Measurements from ENCODE around the gene POU2F2. TPM values are rescaled to one million over a fixed set of nuclear protein-coding genes. Genes with fewer than 3 reads are reported as not detected.

POU2F2 gene
- total and polyA plus RNA-seq, 7 donors: 0.14 to 0.86 (median 0.43) TPM

GRCh38 chr19:42125536-42125935 lies 6.7 kb downstream of the POU2F2 start:
- TF ChIP-seq CTCF (IDR thresholded peaks at IDR 0.05): no peak
- intact Hi-C loops (cut with DNase I): no loop called here
- ATAC-seq: no peak
- 49 to 61% (median 52%) methylated on average over 6 of the region's 6 CpGs for WGBS, 3 donors
- no peaks in the 10 kb centered on the region for H3K9me3 ChIP-seq
- DNase-seq: peak in 1 of 2 donors; percentile 15
- no peaks in the 10 kb centered on the region for H3K36me3 ChIP-seq (ENCODE audit: insufficient read depth in 1 of 2, low read depth in 1 of 2)
- H3K4me3 ChIP-seq: no peak overlapping the region
- H3K4me1 ChIP-seq: no peaks in the 10 kb centered on the region
- no peak overlapping the region for H3K27ac ChIP-seq
- H3K27me3 ChIP-seq (ENCODE audit: insufficient read depth in 3 of 3, low read length in 2 of 3): peaks cover 0 to 13% (median 0%) of the 10 kb centered on the region in 3 donors

GRCh38 chr19:42124386-42124901 lies 7.8 kb downstream of the POU2F2 start:
- intact Hi-C loops (cut with DNase I): no loop called here
- Histone ChIP-seq H3K4me1 (no peaks in the 10 kb centered on the region), H3K9me3 (no peaks in the 10 kb centered on the region), H3K4me3 (no peak overlapping the region), H3K36me3 (ENCODE audit: insufficient read depth in 1 of 2, low read depth in 1 of 2) (no peaks in the 10 kb centered on the region), H3K27me3 (ENCODE audit: insufficient read depth in 3 of 3, low read length in 2 of 3) (peaks cover 0 to 13% (median 0%) of the 10 kb centered on the region in 3 donors), H3K27ac (no peak overlapping the region)
- DNase-seq (no peak), ATAC-seq (no peak)
- no peak for TF ChIP-seq CTCF (IDR thresholded peaks at IDR 0.05)
- WGBS, 3 donors: 54 to 70% (median 58%) methylated on average over 5 of the region's 5 CpGs

GRCh38 chr19:42123765-42124164 lies 8.5 kb downstream of the POU2F2 start:
- Histone ChIP-seq H3K4me1 (no peaks in the 10 kb centered on the region), H3K36me3 (ENCODE audit: insufficient read depth in 1 of 2, low read depth in 1 of 2) (no peaks in the 10 kb centered on the region), H3K9me3 (no peaks in the 10 kb centered on the region), H3K27ac (no peak overlapping the region), H3K4me3 (no peak overlapping the region), H3K27me3 (ENCODE audit: insufficient read depth in 3 of 3, low read length in 2 of 3) (peaks cover 0 to 13% (median 0%) of the 10 kb centered on the region in 3 donors)
- intact Hi-C loops (cut with DNase I): no loop called here
- 89 to 92% (median 91%) methylated on average over 1 of the region's 1 CpG for WGBS, 3 donors
- no peak for TF ChIP-seq CTCF (IDR thresholded peaks at IDR 0.05)
- no peak for ATAC-seq
- DNase-seq: no peak

GRCh38 chr19:42122691-42123607 lies 9.3 kb downstream of the POU2F2 start:
- H3K27me3 ChIP-seq (ENCODE audit: insufficient read depth in 3 of 3, low read length in 2 of 3): peaks cover 0 to 13% (median 0%) of the 10 kb centered on the region in 3 donors
- intact Hi-C loops (cut with DNase I): no loop called here
- no peak overlapping the region for H3K27ac ChIP-seq
- H3K9me3 ChIP-seq: no peaks in the 10 kb centered on the region
- no peaks in the 10 kb centered on the region for H3K4me1 ChIP-seq
- no peaks in the 10 kb centered on the region for H3K36me3 ChIP-seq (ENCODE audit: insufficient read depth in 1 of 2, low read depth in 1 of 2)
- TF ChIP-seq CTCF (IDR thresholded peaks at IDR 0.05): no peak
- 64 to 67% (median 64%) methylated on average over 16 to 17 of the region's 17 CpGs for WGBS, 3 donors
- DNase-seq (peak in 1 of 2 donors; percentile 27), ATAC-seq (no peak)
- H3K4me3 ChIP-seq: no peak overlapping the region

Measured in psoas muscle (tissue), 8 donors.